ENCODE measurements around the gene NHLRC3. TPM values are rescaled to one million over a fixed set of nuclear protein-coding genes. Genes with fewer than 3 reads are reported as not detected.

Gene NHLRC3
- total and polyA plus RNA-seq, 12 donors, result 6.6 to 52.1 (median 19.4) TPM

DNA sequence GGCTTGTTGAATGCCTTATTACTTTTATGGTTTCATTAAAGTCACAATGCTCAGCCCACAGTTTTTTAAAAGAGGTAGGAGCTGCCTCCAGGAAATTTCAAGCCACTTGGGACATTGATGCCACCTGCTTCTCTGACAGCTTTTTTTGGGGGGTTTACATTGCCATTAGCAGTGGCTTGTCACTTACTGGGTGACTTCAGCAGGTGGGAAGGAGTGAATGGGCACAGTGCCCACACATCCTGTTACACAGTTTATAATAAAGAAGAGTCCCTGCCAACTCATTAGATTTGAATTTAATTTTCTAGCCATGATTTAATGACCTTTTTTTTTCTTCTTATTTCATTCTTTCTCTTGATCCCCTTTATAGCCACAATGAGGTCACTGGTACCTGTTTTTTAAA lies 61.0 kb downstream of the NHLRC3 start:
- Histone ChIP-seq H3K9me3 (replicated peaks in 1 of 3) (no peaks in the 10 kb centered on the region), H3K4me1 (replicated peaks in 1 of 2) (no peaks in the 10 kb centered on the region), H3K27me3 (no peaks in the 10 kb centered on the region), H3K27ac (no peak overlapping the region), H3K4me3 (no peak overlapping the region), H3K36me3 (replicated peaks in 1 of 2) (no peaks in the 10 kb centered on the region)
- TF ChIP-seq, protein P1, sequence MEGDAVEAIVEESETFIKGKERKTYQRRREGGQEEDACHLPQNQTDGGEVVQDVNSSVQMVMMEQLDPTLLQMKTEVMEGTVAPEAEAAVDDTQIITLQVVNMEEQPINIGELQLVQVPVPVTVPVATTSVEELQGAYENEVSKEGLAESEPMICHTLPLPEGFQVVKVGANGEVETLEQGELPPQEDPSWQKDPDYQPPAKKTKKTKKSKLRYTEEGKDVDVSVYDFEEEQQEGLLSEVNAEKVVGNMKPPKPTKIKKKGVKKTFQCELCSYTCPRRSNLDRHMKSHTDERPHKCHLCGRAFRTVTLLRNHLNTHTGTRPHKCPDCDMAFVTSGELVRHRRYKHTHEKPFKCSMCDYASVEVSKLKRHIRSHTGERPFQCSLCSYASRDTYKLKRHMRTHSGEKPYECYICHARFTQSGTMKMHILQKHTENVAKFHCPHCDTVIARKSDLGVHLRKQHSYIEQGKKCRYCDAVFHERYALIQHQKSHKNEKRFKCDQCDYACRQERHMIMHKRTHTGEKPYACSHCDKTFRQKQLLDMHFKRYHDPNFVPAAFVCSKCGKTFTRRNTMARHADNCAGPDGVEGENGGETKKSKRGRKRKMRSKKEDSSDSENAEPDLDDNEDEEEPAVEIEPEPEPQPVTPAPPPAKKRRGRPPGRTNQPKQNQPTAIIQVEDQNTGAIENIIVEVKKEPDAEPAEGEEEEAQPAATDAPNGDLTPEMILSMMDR (IDR thresholded peaks at IDR 0.05), result no peak
- TF ChIP-seq POLR2A (IDR thresholded peaks at IDR 0.05), result no peak
- DNase-seq, result no peak
- intact Hi-C loops (cut with DNase I), result no loop called here

Other genes starting within 250 kb of the NHLRC3 start
- under 1 TPM in 1 of 9 donors, not detected in 8; 0.06 TPM for gene STOML3, start 47.6 kb upstream of the NHLRC3 start, total RNA-seq
- gene STOML3, start 47.6 kb upstream of the NHLRC3 start, polyA plus RNA-seq, result not detected
- gene PROSER1, start 367 bp upstream of the NHLRC3 start, total RNA-seq, result 10 to 100 TPM in 8 of 9 donors, 1 to 10 TPM in 1; 7.8 to 31.4 (median 18.7) TPM
- gene PROSER1, start 367 bp upstream of the NHLRC3 start, polyA plus RNA-seq, result 10 to 100 TPM; 14.1 to 19.2 (median 17.8) TPM

All from adrenal gland (tissue), 12 donors.